Vagina (tissue), 2 donors: Measurements from ENCODE around the gene HES4. TPM values are rescaled to one million over a fixed set of nuclear protein-coding genes. Genes with fewer than 3 reads are reported as not detected.

Experiments
- DNase-seq, 2 donors: peaks; one replicate each; pipeline ENCODE4 v3.0.0-alpha.2; 2017; ENCODE audit errors: extremely low spot score in 2 of 2
- H3K27ac ChIP-seq: fragments of 200-600 bp; sonication (generic); one replicate; pipeline ENCODE4 v1.5.1; 2019
- H3K27me3 ChIP-seq: fragments of 200-600 bp; sonication (generic); one replicate; pipeline ENCODE4 v1.5.1; 2019
- H3K36me3 ChIP-seq, 2 donors: fragments of 200-600 bp; sonication (generic); one replicate each; pipeline ENCODE4 v1.5.1; 2017 to 2019
- H3K4me1 ChIP-seq: fragments of 200-600 bp; sonication (generic); one replicate; pipeline ENCODE4 v1.5.1; 2019
- H3K4me3 ChIP-seq, 2 donors: fragments of 200-600 bp; sonication (generic); 1 replicate in 1 of 2; 2 replicates in 1 of 2; pipeline ENCODE4 v1.5.1; 2016 to 2019
- H3K9me3 ChIP-seq: fragments of 200-600 bp; sonication (generic); one replicate; pipeline ENCODE4 v1.5.1; 2019
- POLR2A ChIP-seq, 2 donors: fragments of 450-650 bp; IDR thresholded peaks; one replicate each; pipeline ENCODE4 v1.6.1; 2017; ENCODE audit warnings: antibody characterized with exemption in 2 of 2, mild to moderate bottlenecking in 2 of 2, moderate library complexity in 2 of 2
- POLR2AphosphoS5 ChIP-seq, 2 donors: sonication (generic); formaldehyde crosslinking; IDR thresholded peaks; one replicate each; pipeline ENCODE4 v1.9.0; 2017; ENCODE audit warnings: antibody characterized with exemption in 2 of 2, mild to moderate bottlenecking in 2 of 2, low read depth in 1 of 2; ENCODE audit not compliant: insufficient read depth in 1 of 2
- intact Hi-C: fragments of 100-400 bp; cut with DNase I; formaldehyde crosslinking; loops from one replicate; pipeline ENCODE4 v1.15.1; 2023
- total RNA-seq: library from RNA; depleted of rRNA; stranded (reverse); fragments of >200 nt; gene quantifications from one replicate; pipeline ENCODE4 v1.2.3, GENCODE V29; 2016
- TF ChIP-seq, protein P1 (sequence below), 3 experiments: fragments of 450-650 bp in 2 of 3; fragments of 200-600 bp in 1 of 3; sonication (generic) in 1 of 3; IDR thresholded peaks; one replicate each; pipeline ENCODE4 v1.5.1; 2017 to 2019; ENCODE audit warnings: antibody characterized with exemption in 3 of 3, mild to moderate bottlenecking in 2 of 3, moderate library complexity in 2 of 3

HES4 gene
- total RNA-seq, 1 donor from 2014 or later: 34.6 TPM

DNA sequence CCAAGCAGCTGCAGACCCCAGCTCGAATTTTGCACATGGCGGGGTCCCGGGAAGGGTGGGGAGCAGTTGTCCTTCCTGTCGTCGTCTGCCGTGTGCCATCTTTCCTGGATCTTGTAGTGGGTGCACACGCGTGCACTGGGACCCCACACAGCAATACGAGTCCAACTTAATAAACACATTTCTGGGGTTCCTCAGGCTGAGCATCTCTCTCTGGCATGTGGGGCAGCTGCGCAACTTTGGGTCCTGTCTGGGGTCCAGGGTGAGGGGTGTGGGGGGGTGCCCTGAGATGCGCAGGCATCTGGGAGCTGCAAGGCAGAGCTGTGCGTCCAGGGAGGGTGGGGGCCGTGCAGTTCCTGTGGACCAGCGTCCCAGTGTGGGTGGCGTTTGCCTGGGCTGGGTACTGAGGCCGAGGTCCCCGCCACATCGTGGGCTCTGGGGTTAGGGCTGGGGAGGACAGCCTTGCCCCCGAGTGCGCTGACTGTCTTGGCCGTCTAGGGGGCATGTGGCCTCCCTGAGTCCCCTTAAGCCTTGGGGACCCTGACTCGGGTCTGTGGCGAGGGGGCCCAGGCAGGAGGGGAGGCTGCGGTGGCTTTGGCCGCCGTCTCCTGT lies 34.3 kb downstream of the HES4 start:
- DNase-seq: no peak
- peaks cover 29% of the 10 kb centered on the region for H3K4me1 ChIP-seq
- no peaks in the 10 kb centered on the region for H3K9me3 ChIP-seq
- no peaks in the 10 kb centered on the region for H3K27me3 ChIP-seq
- TF ChIP-seq POLR2AphosphoS5 (IDR thresholded peaks at IDR 0.05; ENCODE audit: insufficient read depth in 1 of 2, low read depth in 1 of 2) (no peak), POLR2A (IDR thresholded peaks at IDR 0.05) (no peak)
- TF ChIP-seq, protein P1, sequence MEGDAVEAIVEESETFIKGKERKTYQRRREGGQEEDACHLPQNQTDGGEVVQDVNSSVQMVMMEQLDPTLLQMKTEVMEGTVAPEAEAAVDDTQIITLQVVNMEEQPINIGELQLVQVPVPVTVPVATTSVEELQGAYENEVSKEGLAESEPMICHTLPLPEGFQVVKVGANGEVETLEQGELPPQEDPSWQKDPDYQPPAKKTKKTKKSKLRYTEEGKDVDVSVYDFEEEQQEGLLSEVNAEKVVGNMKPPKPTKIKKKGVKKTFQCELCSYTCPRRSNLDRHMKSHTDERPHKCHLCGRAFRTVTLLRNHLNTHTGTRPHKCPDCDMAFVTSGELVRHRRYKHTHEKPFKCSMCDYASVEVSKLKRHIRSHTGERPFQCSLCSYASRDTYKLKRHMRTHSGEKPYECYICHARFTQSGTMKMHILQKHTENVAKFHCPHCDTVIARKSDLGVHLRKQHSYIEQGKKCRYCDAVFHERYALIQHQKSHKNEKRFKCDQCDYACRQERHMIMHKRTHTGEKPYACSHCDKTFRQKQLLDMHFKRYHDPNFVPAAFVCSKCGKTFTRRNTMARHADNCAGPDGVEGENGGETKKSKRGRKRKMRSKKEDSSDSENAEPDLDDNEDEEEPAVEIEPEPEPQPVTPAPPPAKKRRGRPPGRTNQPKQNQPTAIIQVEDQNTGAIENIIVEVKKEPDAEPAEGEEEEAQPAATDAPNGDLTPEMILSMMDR (IDR thresholded peaks at IDR 0.05): no peak
- peak overlapping the region in 1 of 2 donors; percentile 75 for H3K4me3 ChIP-seq
- intact Hi-C loops: no loop called here
- H3K36me3 ChIP-seq: peaks cover 0 to 5% of the 10 kb centered on the region in 2 donors
- H3K27ac ChIP-seq: peak overlapping the region; percentile 97

DNA sequence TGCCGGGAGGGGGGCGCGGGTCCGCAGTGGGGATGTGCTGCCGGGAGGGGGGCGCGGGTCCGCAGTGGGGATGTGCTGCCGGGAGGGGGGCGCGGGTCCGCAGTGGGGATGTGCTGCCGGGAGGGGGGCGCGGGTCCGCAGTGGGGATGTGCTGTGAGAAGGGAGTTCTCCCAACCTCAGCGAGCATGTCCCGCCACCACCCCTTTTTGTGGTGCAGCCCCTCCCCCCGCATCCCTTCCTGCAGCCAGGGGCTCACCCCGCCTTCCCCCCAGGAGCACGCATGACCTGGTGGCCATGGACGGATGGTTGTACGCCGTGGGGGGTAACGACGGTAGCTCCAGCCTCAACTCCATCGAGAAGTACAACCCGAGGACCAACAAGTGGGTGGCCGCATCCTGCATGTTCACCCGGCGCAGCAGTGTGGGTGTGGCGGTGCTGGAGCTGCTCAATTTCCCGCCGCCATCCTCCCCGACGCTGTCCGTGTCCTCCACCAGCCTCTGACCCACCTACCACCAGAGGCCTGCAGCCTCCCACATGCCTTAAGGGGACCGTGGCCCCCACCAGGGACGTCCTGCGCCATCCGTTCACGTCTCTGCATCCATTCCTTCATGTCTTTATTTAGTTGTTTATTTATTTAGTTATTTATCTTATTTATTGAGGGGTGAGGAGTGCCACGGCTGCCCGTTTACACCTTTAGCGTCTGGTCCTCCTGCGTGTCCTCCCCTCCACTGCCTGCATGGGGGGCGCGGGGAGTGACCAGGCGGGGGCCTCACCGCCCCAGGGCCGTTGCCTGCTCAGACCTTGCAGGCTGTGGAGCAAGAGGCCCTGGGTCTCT lies 35.0 kb downstream of the HES4 start:
- no peak for DNase-seq
- H3K4me3 ChIP-seq: no peak overlapping the region
- H3K27me3 ChIP-seq: no peaks in the 10 kb centered on the region
- TF ChIP-seq POLR2A (IDR thresholded peaks at IDR 0.05) (no peak), POLR2AphosphoS5 (IDR thresholded peaks at IDR 0.05; ENCODE audit: insufficient read depth in 1 of 2, low read depth in 1 of 2) (no peak)
- TF ChIP-seq, protein P1 (IDR thresholded peaks at IDR 0.05): no peak
- no peak overlapping the region for H3K27ac ChIP-seq
- H3K36me3 ChIP-seq: peaks cover 0 to 5% of the 10 kb centered on the region in 2 donors
- H3K9me3 ChIP-seq: no peaks in the 10 kb centered on the region
- intact Hi-C loops: loop anchor here (5.0 kb wide), 1 partner anchor 58 kb away; no protein-coding TSS in a partner anchor
- peaks cover 33% of the 10 kb centered on the region for H3K4me1 ChIP-seq

DNA sequence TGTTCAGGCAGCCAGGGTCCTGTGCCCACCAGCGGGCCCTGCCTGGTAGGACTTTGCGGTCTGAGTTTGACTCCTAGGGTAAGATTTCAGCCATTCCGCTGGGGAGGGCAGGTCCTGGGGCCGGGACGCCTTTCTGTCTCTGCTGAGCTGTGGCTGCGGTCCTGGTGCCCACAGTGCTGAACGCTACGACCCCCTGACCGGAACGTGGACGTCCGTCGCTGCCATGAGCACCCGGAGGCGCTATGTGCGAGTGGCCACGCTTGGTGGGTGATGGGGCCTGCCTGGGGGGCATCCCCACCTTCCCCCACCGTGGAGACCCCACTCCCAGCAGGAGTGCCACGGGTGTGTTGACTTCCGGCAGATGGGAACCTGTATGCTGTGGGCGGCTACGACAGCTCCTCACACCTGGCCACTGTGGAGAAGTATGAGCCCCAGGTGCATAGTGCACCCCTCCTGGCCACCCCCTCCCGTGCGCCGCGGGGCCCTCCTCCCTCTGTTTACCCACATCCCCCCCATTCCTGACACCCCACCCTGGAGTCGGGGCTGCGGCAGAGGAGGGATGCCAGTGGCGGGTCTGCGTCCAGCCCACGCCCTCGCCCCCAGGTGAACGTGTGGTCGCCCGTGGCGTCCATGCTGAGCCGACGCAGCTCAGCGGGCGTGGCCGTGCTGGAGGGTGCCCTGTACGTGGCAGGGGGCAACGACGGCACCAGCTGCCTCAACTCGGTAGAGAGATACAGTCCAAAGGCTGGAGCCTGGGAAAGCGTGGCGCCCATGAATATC lies 36.0 kb downstream of the HES4 start:
- H3K4me3 ChIP-seq: no peak overlapping the region
- intact Hi-C loops: loop anchor here (5.0 kb wide), 1 partner anchor 57 kb away; no protein-coding TSS in a partner anchor
- DNase-seq: no peak
- H3K4me1 ChIP-seq: peaks cover 38% of the 10 kb centered on the region
- H3K9me3 ChIP-seq: no peaks in the 10 kb centered on the region
- TF ChIP-seq, protein P1 (IDR thresholded peaks at IDR 0.05): no peak
- TF ChIP-seq POLR2A (IDR thresholded peaks at IDR 0.05) (no peak), POLR2AphosphoS5 (IDR thresholded peaks at IDR 0.05; ENCODE audit: insufficient read depth in 1 of 2, low read depth in 1 of 2) (no peak)
- H3K27me3 ChIP-seq: no peaks in the 10 kb centered on the region
- no peak overlapping the region for H3K27ac ChIP-seq
- peaks cover 0 to 5% of the 10 kb centered on the region in 2 donors for H3K36me3 ChIP-seq

DNA sequence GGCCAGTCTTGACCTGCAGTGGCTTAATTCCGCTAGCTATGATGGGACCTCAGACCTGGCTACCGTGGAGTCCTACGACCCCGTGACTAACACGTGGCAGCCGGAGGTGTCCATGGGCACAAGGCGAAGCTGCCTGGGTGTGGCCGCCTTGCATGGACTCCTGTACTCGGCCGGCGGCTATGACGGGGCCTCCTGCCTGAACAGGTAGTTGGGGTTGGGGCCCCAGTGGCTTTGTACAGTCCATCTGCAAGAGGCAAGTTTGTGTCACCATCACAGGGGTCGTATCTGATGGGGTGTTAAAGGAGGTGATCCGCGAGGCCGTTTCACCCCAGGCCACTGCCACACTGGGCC lies 36.6 kb downstream of the HES4 start:
- TF ChIP-seq POLR2AphosphoS5 (IDR thresholded peaks at IDR 0.05; ENCODE audit: insufficient read depth in 1 of 2, low read depth in 1 of 2): no peak
- TF ChIP-seq POLR2A (IDR thresholded peaks at IDR 0.05): no peak
- TF ChIP-seq, protein P1 (IDR thresholded peaks at IDR 0.05): no peak
- Histone ChIP-seq H3K27ac (no peak overlapping the region), H3K36me3 (peaks cover 0 to 5% of the 10 kb centered on the region in 2 donors), H3K27me3 (no peaks in the 10 kb centered on the region), H3K4me1 (peaks cover 43% of the 10 kb centered on the region), H3K9me3 (no peaks in the 10 kb centered on the region), H3K4me3 (no peak overlapping the region)
- intact Hi-C loops: loop anchor here (5.0 kb wide), 1 partner anchor 56 kb away; no protein-coding TSS in a partner anchor
- DNase-seq: no peak
